Mucosa of gallbladder (tissue), 1 donor: Measurements from ENCODE around the gene GNL1. TPM values are rescaled to one million over a fixed set of nuclear protein-coding genes. Genes with fewer than 3 reads are reported as not detected.
"Not testable (repeated sequence)": the region's sequence is repeated elsewhere in the genome, so short reads cannot be mapped to it uniquely, and the experiment has no call there.

Source experiments
- DNase-seq: peaks from one replicate; pipeline ENCODE4 v3.0.0-alpha.2; 2020; ENCODE audit warnings: low spot score
- total RNA-seq: library from RNA; stranded (reverse); gene quantifications from one replicate; pipeline ENCODE4 v1.2.1, GENCODE V29; 2021
- donor health status: DM: no; HTN: no; CAD: no.

GNL1 gene
- total RNA-seq, 1 donor from 2014 or later = 68.1 TPM

GRCh38 chr6:30529349-30529875, 26.9 kb downstream of the GNL1 start:
- DNase-seq = not testable (repeated sequence)

GRCh38 chr6:30526444-30526843, 29.8 kb downstream of the GNL1 start:
- DNase-seq = not testable (repeated sequence)

GRCh38 chr6:30521952-30522351, 34.3 kb downstream of the GNL1 start:
- not testable (repeated sequence) for DNase-seq

DNA sequence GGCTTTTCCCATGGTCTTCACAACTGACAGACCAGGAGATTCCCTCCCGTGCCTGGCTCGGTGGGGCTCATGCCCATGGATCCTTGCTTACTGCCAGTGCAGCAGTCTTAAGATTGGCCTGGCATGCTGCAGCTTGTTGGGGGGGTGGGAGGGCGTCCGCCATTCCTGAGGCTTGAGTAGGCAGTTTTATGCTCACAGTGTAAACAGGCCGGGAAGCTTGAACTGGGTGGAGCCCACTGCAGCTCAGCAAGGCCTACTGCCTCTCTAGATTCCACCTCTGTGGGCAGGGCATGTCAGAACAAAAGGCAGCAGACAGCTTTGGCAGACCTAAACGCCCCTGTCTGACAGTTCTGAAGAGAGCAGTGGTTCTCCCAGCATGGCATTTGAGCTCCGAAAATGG, 35.2 kb downstream of the GNL1 start:
- peak; percentile 39 for DNase-seq

- no peak for DNase-seq
These were observed 35.8 kb downstream of the GNL1 start for GRCh38 chr6:30520522-30520921.

GRCh38 chr6:30518505-30519145, 37.7 kb downstream of the GNL1 start:
- not testable (repeated sequence) for DNase-seq

DNA sequence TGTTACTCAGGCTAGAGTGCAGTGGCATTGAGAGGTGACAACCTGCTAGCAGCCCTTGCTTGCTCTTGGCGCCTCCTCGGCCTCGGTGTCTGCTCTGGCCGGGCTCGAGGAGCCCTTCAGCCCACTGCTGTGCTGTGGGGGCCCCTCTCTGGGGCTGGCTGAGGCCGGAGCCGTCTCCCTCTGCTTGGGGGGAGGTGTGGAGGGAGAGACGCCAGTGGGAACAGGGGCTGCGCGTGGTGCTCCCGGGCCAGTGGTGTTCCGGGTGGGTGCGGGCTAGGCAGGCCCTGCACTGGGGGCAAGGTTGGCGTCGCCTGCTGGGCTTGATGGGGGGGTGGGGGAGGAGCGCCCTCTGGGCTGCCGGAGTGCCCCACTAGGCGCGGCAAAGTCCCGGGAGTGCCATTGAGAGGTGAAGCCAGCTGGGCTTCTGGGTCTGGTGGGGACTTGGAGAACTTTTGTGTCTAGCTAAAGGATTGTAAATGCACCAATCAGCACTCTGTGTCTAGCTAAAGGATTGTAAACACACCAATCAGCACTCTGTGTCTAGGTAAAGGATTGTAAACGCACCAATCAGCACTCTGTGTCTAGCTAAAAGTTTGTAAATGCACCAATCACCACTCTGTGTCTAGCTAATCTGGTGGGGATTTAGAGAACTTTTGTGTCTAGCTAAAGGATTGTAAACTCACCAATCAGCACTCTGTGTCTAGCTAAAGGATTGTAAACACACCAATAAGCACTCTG, 38.4 kb downstream of the GNL1 start:
- not testable (repeated sequence) for DNase-seq

GRCh38 chr6:30516754-30517076, 39.6 kb downstream of the GNL1 start:
- not testable (repeated sequence) for DNase-seq

DNA sequence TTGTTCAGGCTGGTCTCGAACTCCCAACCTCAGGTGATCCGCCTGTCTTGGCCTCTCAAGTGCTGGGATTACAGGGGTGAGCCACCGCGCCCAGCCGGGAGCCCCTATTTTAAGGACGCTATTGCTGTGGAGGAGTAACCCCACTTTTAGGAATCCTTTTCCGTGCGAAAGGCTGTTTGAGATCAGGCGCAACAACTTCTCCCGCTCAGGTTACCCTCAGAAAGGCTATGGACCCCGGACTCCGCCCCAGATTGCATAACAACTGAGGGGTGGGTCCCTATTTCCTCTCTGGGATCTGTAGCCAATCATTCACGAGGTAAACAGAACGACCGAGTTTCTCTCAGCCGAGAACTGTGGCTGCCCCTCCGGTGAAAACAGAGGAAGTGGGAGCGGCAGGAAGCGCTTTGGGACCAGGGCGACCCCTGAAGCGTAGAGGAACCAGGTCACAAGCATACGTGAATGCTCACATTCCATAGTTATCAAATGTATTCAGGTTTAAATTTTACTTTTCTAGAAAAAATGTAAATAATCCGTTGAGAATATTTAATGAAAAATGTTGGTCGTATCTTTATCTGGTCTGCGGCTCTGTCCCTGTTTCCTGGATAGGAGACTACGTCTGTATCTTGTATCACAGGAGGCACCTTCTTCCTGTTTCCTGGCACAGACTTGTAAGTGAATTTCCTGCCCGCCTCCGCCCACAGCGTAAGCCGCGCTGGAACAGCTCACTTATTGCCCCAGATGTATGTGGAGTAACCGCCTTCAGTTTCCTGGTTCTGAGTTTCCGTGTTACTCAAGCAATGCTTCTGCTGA, 40.1 kb downstream of the GNL1 start:
- DNase-seq = peak; percentile 93

GRCh38 chr6:30515106-30515505, 41.2 kb downstream of the GNL1 start:
- DNase-seq = no peak

DNA sequence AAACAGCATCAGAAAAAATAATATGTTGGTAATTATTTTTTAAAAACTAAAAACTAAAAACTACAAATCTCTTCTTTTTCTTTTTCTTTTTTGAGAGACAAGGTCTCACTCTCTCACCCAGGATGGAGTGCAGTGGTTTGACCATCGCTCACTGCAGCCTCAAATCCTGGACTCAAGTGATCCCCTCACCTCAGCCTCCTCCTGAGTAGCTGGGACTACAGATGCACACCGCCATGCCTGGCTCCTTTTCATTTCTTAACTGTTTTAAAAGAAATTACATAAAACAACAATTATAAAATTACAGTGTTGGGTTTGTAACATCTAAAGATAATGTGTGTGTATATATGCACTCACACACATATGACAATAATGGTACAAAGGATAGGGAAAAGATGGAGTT, 42.8 kb downstream of the GNL1 start:
- DNase-seq = no peak

GRCh38 chr6:30511169-30511546, 45.1 kb downstream of the GNL1 start:
- no peak for DNase-seq

- DNase-seq = no peak
These were observed 45.7 kb downstream of the GNL1 start for GRCh38 chr6:30510419-30511168.

- DNase-seq = no peak
These were observed 47.2 kb downstream of the GNL1 start for GRCh38 chr6:30508890-30509736.

DNA sequence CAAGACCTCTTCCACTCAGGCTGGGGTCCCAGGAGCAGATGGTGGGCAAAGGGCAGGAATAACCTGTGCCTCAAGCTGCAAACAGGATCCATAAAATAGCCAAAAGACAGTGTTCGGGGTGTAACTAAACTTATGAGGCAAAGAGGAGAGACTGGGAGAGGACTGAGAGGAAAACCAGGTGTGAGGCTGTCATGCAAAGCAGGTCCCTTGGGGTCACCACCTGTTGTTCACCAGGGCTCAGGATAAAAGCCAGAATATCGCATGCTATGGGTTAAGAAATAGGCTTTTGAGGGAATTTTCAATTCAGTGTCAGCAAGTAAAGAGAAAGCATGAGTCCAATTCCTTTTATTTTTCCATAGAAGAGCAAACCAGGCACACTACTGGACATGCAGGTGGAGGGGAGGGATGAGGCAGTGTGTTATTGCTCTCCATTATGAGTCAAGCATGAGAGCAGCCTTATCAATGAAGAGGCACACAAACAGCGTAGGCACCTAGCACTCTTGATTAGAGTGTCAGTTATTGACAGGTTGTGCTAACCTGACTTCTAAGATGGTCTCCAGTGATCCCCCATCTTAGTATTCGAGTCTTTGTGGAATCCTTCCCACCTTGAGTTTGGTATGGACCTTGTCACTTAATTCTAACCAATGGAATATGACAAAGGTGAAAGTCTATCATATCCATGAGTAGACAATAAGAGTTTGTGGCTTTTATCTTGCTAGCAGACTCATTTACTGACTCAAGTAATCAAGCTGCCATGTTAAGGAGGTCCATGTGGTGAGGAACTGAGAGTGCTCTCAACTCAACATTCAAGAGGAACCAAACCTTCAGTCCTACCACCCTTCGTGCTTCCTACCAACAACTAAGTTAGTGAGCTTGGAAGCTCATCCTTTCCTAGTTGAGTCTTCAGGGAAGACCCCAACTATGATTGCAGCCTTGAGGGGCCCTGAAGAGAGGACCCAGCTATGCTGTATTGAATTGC, 48.2 kb downstream of the GNL1 start:
- DNase-seq = no peak

DNA sequence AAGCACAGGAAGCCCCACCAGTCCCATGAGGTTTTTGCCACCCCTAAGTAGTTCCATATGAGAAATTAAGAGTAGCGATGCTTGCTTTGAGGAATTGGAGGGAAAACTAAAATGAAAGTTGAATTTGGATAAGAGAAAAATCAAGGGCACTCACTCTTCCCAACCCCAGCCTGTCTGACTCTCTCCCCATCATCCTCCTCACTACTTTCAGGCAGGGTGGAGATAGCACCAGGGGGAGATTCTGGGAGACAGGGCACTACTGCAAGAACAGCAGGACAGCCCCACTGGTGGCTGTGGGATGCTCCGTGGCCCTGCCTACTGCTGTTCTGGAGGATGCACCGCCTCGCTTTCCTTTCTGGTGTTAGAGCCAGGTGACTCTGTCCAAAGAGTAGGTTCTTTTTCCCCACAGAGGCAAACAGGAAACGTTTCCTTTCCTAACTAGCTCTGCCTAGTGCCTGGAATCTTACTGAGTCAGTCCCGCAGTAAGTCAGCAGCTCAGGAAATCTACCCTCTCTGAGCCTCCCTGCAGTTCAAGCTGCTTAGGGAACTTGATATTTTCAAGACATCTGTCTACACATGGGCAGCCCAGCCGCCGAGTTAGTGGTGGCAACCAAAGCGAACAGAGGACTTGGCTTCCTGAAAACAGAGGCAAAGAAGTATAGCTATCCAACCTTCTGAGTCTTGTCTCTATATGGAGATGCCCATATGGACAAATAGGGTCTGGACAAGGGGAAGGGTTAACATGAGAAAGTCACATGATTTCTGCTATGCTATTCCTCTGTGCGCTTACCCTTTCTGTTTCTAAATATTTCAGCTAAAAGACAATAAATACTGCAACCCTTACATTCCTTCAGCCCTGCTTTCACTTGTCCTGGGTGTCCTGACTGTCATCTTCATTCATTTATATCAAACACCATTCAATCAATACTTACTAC, 55.6 kb downstream of the GNL1 start:
- DNase-seq = no peak

DNA sequence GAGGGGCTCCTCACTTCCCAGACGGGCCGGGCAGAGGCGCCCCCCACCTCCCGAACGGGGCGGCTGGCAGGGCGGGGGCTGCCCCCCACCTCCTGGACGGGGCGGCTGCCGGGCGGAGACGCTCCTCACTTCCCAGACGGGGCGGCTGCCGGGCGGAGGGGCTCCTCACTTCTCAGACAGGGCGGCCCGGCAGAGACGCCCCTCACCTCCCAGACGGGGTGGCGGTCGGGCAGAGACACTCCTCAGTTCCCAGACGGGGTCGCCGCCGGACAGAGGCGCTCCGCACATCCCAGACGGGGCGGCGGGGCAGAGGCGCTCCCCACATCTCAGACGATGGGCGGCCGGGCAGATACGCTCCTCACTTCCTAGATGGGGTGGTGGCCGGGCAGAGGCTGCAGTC, 57.6 kb downstream of the GNL1 start:
- not testable (repeated sequence) for DNase-seq

DNA sequence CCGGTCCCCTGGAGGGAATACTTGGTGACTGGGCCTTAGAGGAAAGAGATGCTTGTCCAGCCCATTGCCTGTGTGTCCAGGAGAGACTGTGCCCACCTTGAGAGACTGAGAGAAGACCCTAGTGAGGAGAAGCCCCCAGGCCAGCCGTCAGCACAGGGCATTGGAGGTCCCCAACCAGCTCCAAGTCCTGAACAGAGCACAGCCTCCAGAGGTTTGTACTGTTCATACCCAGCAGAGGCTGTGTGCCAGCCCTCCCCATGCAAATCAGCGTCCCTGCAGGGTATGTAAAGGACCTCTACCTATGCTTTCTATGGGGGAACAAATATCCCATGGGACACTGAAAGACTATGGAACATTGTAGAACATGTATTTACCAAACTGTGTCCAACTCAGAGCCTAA, 58.6 kb downstream of the GNL1 start:
- no peak for DNase-seq

GRCh38 chr6:30497261-30497599, 59.1 kb downstream of the GNL1 start:
- DNase-seq = not testable (repeated sequence)
